Dedifferentiated amniotic fluid mesenchymal stem cell (primary cell): ENCODE measurements around the gene SNX18.
"Not testable (repeated sequence)": the region's sequence is repeated elsewhere in the genome, so short reads cannot be mapped to it uniquely, and the experiment has no call there.

Source experiments
- DNase-seq: peaks from one replicate; pipeline ENCODE4 v3.0.0-alpha.2; 2016; ENCODE audit errors: extremely low spot score

Gene SNX18

DNA sequence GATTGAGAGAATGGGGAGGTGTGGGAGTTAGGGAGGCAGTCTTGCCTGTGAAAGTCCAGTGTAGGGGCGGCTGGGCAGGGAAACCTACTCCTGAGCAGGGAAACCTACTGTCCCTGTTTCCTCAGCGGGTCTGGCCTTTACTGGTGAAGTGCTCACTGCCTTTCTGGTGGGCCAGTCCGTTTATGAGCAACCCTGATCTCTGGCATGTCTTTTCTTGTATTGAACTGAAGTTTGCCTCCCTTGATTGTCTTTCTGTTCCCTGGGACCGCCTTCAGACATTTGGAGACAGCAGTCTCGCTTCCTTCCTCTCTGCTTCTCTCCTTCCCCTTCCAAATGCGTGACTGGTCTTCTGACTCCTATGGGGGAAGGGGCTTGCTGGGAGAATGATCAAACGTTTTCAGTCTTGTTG lies 2.9 kb downstream of the SNX18 start:
- DNase-seq, result peak; percentile 51

GRCh38 chr5:54520940-54521339 lies 3.4 kb downstream of the SNX18 start:
- DNase-seq, result peak; percentile 24

DNA sequence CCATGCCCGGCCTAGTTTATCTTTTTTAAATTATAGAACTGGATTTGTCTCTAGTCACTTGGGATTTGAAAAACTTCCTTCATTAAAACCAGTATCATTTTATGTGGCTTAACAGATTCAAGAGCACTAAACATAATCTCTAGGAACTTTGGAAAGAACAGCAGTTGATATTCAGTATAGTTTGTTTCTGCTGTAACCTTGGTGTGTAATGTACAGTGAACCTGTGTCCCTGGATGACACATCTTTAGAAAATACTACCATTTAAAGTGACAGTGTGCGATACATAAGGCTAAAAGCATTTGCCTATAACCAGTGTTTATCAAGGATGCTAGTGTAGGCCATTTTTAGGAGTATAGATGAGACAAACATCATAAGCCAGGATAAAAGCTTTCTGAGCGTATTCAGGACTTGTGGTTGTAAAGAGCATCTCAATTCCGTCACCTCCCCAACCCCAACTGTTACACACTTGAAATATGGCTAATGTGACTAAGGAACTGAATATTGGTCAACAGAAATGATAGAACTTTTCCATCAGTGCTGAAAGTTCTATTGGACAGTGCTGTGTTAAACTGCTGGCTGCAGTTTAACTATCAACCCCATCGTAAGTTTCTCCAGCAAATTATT lies 4.4 kb downstream of the SNX18 start:
- peak; percentile 14 for DNase-seq

DNA sequence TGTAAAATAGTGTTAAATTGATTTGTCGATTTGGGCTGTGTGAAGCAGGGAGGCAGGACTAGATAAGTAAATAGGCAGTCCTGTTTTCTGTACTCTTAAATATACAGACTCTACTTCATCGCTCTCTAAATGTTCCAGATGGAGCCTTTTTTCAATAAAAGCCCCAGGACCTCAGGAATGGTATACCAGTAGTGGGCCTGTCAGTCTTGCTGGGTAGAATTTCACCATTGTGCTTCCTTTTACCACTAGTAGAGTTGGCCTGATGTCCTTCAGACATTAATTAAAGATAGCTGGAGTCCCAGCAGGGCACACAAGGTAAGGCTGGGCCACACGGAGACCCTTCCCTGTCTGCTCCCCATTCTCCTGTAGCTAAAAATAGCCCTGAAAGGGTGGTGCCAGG lies 6.0 kb downstream of the SNX18 start:
- DNase-seq, result peak; percentile 14

DNA sequence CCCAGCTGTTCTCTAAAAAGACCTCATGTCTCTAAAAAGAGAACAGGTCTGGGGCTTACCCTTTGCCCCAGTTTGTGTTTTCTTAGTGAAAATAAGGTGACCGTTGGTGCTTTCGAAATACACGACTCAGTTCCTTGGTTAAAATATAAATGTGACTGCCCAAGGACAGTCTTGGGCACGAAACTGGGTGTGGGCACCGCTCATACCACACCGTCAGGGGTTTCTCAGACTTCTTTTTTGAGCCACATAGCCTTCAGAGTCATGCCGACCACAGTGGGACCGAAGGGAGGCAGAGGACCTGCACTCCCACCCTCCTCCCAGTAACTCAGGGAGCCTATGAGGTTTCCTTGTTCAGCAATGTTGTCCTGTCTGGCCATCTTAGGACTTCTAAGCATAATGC lies 6.5 kb downstream of the SNX18 start:
- no peak for DNase-seq

DNA sequence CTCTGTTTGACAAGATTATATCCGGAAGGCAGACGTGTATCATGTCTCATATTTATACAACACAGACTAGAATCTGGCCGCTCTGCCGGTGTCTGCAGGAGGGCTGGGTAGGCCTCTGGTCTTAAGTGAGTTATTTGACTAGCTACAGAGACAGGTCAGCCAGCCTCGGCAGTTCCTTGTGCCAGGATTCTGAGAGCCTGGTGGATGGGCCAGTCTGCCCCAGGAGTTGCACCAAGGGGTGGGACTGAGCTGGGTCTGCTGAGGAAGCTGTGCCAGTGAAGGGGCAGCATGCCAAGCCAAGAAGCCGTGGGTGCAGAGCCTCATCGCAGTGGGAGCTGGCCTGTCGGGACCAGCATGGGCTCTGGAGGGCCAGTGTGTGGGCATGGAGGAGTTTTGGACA lies 7.1 kb downstream of the SNX18 start:
- DNase-seq, result no peak

- DNase-seq, result no peak
Measured at GRCh38 chr5:54525261-54525660, 7.7 kb downstream of the SNX18 start.

- no peak for DNase-seq
Measured at GRCh38 chr5:54525692-54526091, 8.1 kb downstream of the SNX18 start.

- no peak for DNase-seq
Measured at GRCh38 chr5:54526604-54527288, 9.2 kb downstream of the SNX18 start.

GRCh38 chr5:54528633-54529209 lies 11.2 kb downstream of the SNX18 start:
- no peak for DNase-seq

- no peak for DNase-seq
Measured at GRCh38 chr5:54529565-54529964, 12.0 kb downstream of the SNX18 start.

GRCh38 chr5:54531546-54531945 lies 14.0 kb downstream of the SNX18 start:
- DNase-seq, result no peak

- no peak for DNase-seq
Measured at GRCh38 chr5:54533541-54534190, 16.1 kb downstream of the SNX18 start.

DNA sequence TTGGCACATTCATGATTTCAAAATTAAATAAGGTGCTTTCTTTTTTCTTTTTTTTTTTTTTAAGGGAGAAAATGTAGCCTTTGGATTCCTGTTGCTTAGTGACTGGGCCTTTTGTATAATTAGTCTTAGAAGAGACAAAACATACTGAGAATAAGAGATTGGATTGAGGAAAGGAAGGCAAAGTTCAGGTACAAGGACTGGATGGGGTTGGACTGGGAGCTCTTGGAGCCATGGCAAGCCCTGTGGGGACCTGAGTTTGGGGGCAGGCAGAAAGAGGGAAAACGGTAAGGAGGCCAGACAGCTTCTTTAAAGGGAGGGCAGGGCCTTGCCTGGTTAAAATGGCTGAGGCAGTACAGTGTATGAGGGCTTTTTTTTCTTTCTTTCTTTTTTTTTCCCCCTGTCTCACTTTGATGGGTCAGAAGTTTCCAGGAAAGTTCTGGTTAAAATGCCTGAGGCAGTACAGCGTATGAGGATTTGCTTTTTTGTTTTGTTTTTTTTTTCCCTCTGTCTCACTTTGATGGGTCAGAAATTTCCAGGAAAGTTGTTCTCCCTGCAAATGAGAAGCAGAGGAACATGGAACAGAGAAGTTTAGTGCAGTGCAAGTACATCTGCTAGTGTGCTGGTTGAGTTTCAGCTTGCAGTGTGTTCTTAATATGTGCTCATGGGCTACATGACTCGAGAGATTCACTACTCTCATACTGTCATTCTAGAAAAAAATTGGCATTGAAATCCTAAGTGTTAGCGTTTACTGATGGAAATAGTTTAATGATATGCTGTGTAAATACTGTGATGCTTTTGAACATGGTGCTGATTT lies 16.8 kb downstream of the SNX18 start:
- DNase-seq, result no peak

DNA sequence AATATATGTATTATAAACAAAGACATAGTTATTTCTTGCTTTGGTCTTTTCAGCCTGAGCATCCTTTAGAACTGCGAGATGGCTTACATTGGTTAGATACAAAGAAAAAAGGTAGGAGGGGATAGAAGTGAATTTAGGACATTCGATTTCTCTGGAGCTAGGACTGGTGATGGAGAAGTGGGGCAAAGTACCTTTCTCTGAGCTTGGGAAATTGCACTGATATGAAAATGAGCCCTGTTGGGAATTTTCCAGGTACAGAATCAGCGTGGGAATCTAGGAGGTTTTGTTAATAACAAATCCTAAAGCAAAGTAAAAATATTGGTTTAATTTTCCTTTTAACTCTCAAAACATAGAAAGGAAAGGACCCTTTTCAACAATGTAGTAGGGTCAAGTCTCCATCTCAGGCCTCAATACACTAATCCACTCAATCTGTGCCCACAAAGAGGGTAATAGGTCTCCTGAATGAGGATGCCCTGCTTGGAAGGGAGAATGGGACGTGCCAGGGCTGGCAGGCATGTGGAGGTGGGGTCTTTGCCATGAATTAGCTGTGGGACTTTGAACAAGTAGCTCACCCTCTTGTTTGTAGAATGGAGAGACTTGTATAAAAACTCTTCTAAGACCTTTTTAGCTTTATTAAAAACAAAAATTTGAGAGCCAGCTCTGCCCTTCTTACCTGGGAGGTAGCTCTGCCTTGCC lies 17.7 kb downstream of the SNX18 start:
- no peak for DNase-seq

DNA sequence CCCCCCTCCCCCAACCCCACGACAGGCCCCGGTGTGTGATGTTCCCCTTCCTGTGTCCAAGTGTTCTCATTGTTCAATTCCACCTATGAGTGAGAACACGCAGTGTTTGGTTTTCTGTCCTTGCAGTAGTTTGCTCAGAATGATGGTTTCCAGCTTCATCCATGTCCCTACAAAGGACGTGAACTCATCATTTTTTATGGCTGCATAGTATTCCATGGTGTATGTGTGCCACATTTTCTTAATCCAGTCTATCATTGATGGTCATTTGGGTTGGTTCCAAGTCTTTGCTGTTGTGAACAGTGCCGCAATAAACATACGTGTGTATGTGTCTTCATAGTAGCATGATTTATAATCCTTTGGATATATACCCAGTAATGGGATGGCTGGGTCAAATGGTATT lies 18.8 kb downstream of the SNX18 start:
- not testable (repeated sequence) for DNase-seq

DNA sequence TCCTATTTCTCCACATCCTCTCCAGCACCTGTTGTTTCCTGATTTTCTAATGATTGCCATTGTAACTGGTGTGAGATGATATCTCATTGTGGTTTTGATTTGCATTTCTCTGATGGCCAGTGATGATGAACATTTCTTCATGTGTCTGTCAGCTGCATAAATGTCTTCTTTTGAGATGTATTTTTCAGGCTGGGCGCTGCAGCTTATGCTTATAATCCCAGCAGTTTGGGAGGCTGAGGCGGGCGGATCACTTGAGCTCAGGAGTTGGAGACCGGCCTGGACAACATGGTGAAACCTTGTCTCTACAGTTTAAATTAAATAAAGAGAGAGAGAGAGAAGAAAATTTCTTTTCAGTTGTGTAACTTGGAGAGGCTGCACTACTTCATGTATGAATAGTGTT lies 19.3 kb downstream of the SNX18 start:
- not testable (repeated sequence) for DNase-seq

GRCh38 chr5:54537725-54538124 lies 20.2 kb downstream of the SNX18 start:
- no peak for DNase-seq

- no peak for DNase-seq
Measured at GRCh38 chr5:54538156-54538555, 20.6 kb downstream of the SNX18 start.

DNA sequence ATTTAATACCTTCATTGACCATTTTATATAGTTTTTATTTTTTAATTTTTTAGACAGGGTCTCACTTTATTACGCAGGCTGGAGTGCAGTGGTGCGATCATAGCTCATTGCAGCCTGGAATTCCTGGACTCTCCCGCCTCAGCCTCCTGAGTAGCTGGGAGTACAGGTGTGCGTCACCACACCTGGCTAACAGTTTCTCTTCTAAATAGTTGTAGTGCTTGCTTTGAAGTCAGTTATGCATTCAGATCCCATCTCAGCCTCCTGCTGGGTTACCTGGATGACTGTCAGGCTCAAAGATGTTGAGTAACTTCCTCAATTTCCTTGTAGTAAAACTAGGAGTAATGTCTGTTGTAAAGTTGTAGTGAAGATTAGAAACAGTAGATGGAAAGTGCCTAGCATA lies 21.4 kb downstream of the SNX18 start:
- DNase-seq, result no peak

DNA sequence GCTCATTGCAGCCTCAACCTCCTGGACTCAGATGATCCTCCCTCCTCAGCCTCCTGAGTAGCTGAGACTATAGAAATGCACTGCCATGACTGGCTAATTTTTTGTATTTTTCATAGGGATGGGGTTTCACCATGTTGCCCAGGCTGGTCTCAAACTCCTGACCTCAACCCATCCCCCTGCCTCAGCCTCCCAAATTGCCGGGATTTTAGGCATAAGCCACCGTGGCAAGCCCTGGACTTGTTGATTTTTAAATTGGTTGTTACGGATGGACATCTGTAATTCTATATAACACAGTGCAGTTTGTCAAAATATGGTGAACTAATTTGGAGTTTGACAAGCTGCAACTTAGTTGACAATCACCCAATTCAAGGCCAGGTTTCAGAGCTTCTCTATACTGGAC lies 22.7 kb downstream of the SNX18 start:
- DNase-seq, result no peak
